Prostate gland (tissue), 2 donors: ENCODE results near the gene C20orf202.

Source experiments
- POLR2A ChIP-seq: fragments of 450-650 bp; IDR thresholded peaks from one replicate; pipeline ENCODE4 v1.6.1; 2016; ENCODE audit warnings: antibody characterized with exemption, mild to moderate bottlenecking
- POLR2AphosphoS5 ChIP-seq: sonication (generic); formaldehyde crosslinking; IDR thresholded peaks from one replicate; pipeline ENCODE4 v1.6.1; 2017; ENCODE audit warnings: antibody characterized with exemption
- TF ChIP-seq, protein P1 (sequence below), 4 experiments: fragments of 200-600 bp in 2 of 4; fragments of 450-650 bp in 2 of 4; sonication (generic) in 2 of 4; IDR thresholded peaks; 1 replicate in 3 of 4; 2 replicates in 1 of 4; pipeline ENCODE4 v1.5.1; 2016 to 2019; ENCODE audit warnings: antibody characterized with exemption in 4 of 4, mild to moderate bottlenecking in 2 of 4, moderate library complexity in 2 of 4

DNA sequence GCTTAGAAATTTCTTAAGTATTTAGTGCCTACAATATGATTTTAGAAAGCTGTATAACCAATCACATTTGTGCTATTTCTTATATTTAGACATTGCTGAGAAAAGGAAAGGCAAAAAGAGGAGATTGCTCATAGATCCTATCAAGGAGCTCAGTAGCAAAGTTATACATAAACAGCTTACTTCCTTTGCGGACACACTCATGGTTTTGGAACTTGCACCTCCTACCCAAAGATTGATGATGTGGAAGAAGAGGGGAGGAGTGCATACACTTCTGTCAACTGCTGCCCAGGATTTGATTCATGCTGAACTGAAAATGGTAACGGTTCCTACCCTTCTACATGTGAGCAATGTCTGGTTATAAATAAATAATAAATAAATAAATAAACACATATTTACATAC, 39.3 kb downstream of the C20orf202 start:
- TF ChIP-seq, protein P1, sequence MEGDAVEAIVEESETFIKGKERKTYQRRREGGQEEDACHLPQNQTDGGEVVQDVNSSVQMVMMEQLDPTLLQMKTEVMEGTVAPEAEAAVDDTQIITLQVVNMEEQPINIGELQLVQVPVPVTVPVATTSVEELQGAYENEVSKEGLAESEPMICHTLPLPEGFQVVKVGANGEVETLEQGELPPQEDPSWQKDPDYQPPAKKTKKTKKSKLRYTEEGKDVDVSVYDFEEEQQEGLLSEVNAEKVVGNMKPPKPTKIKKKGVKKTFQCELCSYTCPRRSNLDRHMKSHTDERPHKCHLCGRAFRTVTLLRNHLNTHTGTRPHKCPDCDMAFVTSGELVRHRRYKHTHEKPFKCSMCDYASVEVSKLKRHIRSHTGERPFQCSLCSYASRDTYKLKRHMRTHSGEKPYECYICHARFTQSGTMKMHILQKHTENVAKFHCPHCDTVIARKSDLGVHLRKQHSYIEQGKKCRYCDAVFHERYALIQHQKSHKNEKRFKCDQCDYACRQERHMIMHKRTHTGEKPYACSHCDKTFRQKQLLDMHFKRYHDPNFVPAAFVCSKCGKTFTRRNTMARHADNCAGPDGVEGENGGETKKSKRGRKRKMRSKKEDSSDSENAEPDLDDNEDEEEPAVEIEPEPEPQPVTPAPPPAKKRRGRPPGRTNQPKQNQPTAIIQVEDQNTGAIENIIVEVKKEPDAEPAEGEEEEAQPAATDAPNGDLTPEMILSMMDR (IDR thresholded peaks at IDR 0.05): no peak
- TF ChIP-seq POLR2AphosphoS5 (no peak), POLR2A (no peak)
